ENCODE data around the gene C4BPA.

The C4BPA gene

GRCh38 chr1:207077470-207078377, 26.3 kb upstream of the C4BPA start:
- DNase-seq (ENCODE audit: low read depth, low spot score): peak; percentile 28

- DNase-seq (ENCODE audit: low read depth, low spot score): no peak
Measured at GRCh38 chr1:207078578-207079132, 25.4 kb upstream of the C4BPA start.

GRCh38 chr1:207079706-207080241, 24.3 kb upstream of the C4BPA start:
- no peak for DNase-seq (ENCODE audit: low read depth, low spot score)

- DNase-seq (ENCODE audit: low read depth, low spot score): no peak
Measured at GRCh38 chr1:207081088-207081487, 22.9 kb upstream of the C4BPA start.

- no peak for DNase-seq (ENCODE audit: low read depth, low spot score)
Measured at GRCh38 chr1:207081806-207082205, 22.2 kb upstream of the C4BPA start.

GRCh38 chr1:207084232-207084631, 19.8 kb upstream of the C4BPA start:
- no peak for DNase-seq (ENCODE audit: low read depth, low spot score)

GRCh38 chr1:207084701-207085180, 19.3 kb upstream of the C4BPA start:
- peak; percentile 23 for DNase-seq (ENCODE audit: low read depth, low spot score)

- no peak for DNase-seq (ENCODE audit: low read depth, low spot score)
Measured at GRCh38 chr1:207085887-207086286, 18.1 kb upstream of the C4BPA start.

- DNase-seq (ENCODE audit: low read depth, low spot score): no peak
Measured at GRCh38 chr1:207088161-207088560, 15.9 kb upstream of the C4BPA start.

- DNase-seq (ENCODE audit: low read depth, low spot score): no peak
Measured at GRCh38 chr1:207088701-207089626, 15.1 kb upstream of the C4BPA start, which contains the start of gene C4BPB. Gene C4BPB, plus strand, starts transcription at chr1:207088860. Its CDS starts 672 bp downstream, at chr1:207089532.

GRCh38 chr1:207089627-207090355, 14.2 kb upstream of the C4BPA start:
- no peak for DNase-seq (ENCODE audit: low read depth, low spot score)

- no peak for DNase-seq (ENCODE audit: low read depth, low spot score)
Measured at GRCh38 chr1:207091200-207091908, 12.7 kb upstream of the C4BPA start.

- DNase-seq (ENCODE audit: low read depth, low spot score): no peak
Measured at GRCh38 chr1:207093944-207094343, 10.1 kb upstream of the C4BPA start.

- DNase-seq (ENCODE audit: low read depth, low spot score): no peak
Measured at GRCh38 chr1:207097871-207098324, 6.1 kb upstream of the C4BPA start.

GRCh38 chr1:207101720-207102119, 2.3 kb upstream of the C4BPA start:
- no peak for DNase-seq (ENCODE audit: low read depth, low spot score)

GRCh38 chr1:207102146-207102545, 1.9 kb upstream of the C4BPA start:
- no peak for DNase-seq (ENCODE audit: low read depth, low spot score)

- no peak for DNase-seq (ENCODE audit: low read depth, low spot score)
Measured at GRCh38 chr1:207102659-207103058, 1.4 kb upstream of the C4BPA start.

- DNase-seq (ENCODE audit: low read depth, low spot score): no peak
Measured at GRCh38 chr1:207109004-207109403, 5.0 kb downstream of the C4BPA start.

GRCh38 chr1:207112616-207113296, 8.7 kb downstream of the C4BPA start:
- no peak for DNase-seq (ENCODE audit: low read depth, low spot score)

- no peak for DNase-seq (ENCODE audit: low read depth, low spot score)
Measured at GRCh38 chr1:207115269-207115668, 11.2 kb downstream of the C4BPA start.
